Stimulated activated CD4-positive, alpha-beta T cell treated with anti-CD3 and anti-CD28 coated beads, Interleukin-1b, Interleukin-23, amount 100 ng/mL, for 48 hours (primary cell): ENCODE results near the gene SLITRK3.
A peak's percentile ranks its signal among the peaks of the same experiment; 100 is the strongest.

Experiments used
- DNase-seq: peaks from one replicate; pipeline ENCODE4 v3.0.0-alpha.2; 2020

The SLITRK3 gene, protein sequence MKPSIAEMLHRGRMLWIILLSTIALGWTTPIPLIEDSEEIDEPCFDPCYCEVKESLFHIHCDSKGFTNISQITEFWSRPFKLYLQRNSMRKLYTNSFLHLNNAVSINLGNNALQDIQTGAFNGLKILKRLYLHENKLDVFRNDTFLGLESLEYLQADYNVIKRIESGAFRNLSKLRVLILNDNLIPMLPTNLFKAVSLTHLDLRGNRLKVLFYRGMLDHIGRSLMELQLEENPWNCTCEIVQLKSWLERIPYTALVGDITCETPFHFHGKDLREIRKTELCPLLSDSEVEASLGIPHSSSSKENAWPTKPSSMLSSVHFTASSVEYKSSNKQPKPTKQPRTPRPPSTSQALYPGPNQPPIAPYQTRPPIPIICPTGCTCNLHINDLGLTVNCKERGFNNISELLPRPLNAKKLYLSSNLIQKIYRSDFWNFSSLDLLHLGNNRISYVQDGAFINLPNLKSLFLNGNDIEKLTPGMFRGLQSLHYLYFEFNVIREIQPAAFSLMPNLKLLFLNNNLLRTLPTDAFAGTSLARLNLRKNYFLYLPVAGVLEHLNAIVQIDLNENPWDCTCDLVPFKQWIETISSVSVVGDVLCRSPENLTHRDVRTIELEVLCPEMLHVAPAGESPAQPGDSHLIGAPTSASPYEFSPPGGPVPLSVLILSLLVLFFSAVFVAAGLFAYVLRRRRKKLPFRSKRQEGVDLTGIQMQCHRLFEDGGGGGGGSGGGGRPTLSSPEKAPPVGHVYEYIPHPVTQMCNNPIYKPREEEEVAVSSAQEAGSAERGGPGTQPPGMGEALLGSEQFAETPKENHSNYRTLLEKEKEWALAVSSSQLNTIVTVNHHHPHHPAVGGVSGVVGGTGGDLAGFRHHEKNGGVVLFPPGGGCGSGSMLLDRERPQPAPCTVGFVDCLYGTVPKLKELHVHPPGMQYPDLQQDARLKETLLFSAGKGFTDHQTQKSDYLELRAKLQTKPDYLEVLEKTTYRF

DNA sequence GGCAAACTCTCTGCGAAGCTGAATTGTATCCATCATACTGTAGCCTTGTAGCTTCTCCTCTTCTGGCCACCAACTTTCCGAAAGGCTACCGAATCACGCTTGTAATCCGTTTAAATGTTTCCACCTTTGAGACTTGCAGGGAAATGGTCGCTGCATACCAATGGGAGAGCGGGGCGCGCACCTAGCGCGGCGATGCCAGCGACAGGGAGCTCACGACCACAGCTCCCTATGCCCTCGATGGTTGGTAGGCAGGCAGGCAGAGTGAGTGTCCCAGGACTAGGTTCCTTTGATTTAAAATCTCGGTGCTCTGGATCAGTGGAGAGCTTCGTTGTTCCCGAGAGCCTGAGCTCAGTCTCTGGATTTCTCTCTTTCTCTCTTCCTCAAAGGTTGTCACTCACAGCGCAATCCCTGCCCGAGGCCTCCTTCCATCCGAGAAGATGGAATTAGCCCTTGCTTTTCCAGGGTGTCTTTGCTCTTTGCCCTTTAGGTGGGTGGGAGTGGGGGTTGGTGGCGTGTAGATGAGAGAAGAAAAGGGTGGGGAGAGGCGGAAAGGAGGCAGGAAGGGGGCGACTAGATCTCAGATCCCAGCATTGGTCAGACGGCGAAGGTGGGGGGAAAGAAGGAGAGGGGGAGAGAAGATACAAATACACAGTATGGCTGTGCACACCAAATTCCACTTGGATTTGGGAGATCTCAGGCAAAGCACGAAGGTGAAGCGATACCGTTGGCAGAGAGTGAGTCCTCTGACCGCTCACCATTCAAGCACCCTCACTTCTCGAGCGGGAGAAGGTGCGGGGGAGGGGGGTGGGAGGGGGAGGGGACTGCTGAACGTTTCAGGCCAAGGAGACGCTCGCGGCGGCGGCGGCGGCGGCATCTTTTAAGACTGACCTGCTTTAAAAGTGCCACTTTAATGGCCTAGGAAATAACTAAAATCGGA, at the start of gene SLITRK3:
Gene SLITRK3, minus strand, starts transcription at position 745 of the 937 bp plus-strand sequence. CDS start 5,554 bp downstream, outside the sequence.
- no peak for DNase-seq

DNA sequence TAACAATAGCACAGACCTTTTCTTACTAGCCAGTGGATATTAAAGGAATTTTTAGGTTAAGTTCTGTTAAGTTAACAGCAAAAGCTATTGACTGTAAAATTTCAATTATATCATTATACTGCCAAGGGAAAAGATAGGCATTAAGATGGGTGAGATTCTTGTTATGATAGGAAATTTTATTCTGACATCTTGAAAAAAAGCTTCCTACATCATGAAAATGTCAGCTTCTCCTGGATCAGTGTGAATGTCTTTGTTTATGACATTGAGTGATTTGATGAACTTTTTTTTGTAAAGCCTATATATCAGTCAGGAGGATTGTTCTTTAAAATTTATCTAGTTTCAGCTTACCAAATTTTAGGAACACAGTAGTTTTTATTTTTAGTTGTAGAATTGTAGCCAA, 47.4 kb upstream of the SLITRK3 start:
- DNase-seq: no peak

DNA sequence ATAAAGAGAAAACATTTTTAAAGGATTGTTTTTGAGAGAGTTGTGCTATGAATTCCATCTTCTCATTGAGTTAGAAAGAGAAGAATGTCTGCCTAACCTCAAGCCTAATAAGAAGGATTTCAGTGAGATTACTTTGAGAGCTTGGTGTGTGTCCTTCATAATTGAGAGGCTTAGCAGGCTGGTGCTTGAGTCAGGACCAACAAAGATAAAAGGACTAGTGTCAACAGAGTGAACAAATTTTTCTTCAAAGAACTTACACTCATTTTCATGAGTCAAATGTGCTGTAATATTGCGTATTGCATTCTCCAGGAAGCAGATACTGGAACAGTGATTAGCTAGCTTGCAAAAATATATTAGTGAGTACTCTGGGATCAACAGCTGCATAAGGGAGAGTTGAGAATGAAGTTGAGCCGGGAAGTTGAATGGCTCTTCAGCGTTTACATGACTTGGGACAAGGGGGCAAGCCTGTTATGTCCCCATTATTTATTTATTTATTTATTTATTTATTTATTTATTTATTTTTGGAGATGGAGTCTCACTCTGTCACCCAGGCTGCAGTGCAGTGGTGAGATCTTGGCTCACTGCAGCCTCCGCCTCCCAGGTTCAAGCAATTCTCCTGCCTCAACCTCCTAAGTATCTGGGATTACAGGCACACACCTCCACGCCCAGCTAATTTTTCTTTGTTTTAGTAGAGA, 37.5 kb upstream of the SLITRK3 start:
- no peak for DNase-seq

DNA sequence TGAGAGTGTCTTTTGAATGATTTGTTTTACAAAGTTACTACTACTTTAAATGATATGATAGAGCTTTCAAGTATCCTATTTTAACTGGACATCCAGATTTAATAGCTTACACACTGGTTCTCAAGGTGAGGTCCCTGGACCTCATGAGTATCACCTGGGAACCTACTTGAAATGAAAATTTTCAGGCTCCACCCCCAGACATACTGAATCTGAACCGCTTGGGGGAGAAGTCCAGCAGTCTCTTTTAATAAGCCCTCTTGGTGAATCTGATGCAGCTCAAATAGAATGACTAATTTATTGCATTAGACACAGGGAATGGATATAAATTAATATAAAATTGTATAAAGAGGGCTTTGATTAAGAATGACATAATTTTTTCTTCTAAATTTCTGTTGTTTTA, 29.4 kb upstream of the SLITRK3 start:
- no peak for DNase-seq

DNA sequence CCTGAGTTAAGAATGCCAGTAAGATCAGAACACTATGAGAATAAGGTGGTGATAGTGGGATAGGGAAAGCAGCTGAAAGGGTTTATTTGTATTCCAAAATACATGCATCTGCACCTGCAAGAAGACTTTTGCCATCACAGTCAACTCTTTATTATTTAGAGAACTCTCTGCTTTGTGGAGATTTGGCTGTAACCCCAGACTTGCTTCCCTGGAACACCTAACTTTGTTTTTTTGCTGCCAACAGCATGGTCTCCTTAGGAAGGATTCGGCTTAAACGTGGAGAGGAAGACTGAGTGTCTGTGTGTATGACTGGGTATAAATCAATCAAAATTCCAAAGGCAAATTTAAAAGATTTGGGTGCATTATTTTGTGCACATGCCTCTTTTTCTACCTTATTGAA, 21.6 kb upstream of the SLITRK3 start:
- no peak for DNase-seq

DNA sequence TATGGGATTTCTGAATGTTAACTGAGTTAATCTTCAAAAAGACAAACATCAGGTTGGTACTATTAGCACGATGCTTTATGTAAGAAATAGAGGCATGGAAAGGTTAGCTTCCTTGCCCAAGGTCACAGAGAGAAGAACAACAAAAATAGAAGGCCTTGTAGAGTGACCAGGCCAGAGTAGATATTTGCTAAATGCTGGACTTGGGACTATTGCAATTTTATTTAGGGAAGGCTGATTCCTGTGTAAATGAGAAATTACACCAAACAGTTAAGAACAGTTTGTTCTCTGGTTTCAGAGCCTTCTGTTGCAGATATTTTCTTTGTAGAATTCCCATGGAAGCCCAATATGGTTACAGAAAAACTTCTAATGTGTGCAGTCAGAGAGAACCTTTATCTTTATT, 16.4 kb upstream of the SLITRK3 start:
- no peak for DNase-seq

DNA sequence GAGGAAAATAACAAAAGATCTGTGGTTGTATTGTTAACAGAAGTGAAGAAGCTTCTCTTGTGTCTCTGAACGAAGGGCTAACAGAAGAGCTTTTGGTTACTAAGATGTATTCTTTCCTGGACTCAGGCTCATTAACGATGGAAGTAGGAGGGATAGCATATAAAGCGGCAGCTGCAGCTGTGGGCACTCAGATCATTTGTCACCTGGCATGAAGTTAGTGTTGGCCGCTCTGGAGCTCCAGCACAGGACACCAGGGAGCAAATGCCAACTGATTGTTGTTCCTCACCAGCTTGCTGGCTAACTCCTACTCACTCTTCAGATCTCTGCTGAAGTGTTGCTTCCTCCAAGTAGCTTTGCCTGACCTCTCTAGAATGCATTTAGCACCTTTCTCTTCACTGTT, 15.5 kb upstream of the SLITRK3 start:
- no peak for DNase-seq

DNA sequence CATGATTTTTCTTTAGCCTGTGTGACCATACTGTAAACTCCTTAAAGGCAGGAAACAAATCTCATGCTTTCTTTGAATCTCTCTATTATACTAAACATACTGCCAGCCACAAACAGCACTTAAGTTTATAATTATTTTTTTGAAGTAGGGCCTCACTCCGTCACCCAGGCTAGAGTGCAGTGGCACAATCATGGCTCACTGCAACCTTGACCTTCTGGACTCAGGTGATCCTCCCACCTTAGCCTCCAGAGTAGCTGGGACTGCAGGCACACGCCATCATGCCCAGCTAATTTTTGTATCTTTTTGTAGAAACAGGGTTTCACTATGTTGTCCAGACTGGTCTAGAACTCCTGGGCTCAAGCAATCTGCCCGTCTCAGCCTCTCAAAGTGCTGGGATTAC, 14.5 kb upstream of the SLITRK3 start:
- no peak for DNase-seq

DNA sequence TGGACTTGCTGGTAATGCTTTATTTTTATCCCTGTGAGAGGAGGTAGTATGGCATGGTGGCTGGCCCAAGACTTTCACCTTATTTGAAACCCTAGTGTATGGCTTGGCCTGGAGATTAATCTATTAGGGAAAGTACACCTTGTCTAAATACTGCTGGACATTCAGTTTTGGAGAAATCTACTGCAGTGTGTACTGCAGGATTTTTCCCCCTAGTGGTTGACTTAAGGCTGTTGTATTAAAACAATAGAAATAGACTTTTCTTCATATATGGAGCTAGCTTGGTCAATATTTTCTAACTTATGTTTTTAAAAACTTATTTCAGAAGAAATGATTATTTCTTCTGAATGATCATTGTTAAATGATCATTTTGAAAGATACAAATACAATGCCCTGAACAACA, 13.9 kb upstream of the SLITRK3 start:
- DNase-seq: no peak

DNA sequence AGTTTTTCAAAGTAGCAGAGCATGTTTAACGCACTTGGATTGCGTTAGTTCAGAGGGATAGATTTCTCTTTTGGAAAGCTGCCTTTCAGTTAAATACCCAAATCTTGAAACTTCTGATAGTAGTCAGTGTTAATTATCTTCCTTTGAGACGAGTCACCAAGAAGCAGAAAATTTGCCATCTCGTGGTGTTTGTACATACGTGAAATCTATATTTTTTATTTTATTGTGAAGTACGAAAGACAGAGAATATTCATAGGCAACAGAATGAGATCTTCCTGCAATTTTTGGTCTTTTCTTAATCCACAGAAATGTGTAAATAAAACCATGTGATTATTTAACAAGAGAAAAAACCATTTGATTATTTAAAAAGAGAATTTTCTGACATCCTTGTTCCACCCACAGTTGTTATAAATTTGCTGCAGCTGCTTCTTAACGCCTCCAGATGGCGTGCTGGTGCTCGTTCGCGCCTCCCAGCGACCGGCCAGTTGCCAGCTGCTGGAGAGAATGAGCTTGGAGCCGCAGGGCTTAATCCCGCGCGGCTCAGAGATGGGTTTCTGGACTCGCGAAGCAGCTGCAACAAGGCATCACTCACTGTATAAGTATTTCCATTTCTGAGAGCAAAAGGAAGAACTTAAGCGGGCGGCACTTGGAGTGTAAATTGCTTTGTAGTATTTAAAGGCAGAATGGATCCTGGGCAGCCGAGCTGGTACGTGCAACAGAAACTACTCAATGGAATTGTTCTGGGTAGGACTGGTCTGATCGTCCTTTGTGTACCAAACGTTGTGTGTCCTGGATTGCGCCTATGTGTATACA, 10.5 kb upstream of the SLITRK3 start:
- peak; percentile 32 for DNase-seq

DNA sequence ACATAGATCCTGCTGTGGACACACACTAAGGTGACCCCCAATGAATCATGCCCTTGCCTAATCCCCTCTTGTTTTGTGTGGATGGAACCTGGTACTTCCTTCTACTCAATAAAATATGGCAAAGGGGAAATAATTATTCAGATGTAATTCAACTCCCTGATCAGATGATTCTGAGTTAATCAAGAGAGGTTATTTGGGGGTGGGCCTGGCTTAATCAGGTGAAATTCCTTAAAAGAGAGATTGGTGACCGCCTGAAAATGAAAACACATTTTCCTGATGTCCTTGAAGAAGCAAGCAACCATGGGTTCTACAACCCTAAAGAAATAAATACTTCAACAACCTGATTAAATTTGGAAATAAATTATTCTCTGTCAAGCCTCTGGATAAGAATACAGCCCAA, 8.3 kb upstream of the SLITRK3 start:
- no peak for DNase-seq

DNA sequence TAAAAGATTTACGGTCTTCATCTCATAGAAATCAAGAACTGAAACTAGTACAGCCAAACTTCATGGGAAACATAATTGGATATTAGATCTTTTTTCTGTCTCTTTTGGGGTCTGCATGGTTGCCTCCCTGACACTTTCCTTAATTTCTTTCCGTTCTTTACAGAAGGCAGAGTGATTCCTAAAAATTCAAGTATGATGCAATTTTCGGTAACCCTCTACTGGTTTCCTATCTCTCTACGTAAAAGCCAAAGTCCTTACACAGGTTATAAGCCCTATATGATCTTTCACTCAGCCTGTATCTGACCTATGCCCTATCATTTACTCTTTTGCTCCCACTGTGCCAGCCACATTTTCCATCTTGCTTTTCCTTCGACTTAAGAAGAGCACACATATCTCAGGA, 6.8 kb upstream of the SLITRK3 start:
- no peak for DNase-seq

DNA sequence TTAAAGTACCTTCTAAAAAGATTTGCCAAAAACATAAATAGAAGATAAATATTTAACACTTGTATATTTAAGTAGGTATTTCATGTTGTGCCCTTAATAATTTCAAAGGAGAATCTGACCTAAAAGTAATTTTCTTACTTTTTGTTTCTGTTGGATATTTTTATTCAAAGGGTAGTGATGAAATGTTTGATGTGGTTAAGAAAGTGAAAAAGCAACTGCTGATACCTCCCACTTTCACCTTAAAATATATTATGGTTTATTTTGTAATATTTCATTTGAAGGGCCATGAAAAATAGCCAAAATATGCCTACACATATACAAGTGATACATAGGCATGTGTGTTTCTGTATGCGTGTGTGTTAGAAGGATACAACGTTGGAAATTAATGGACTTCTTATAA, 5.8 kb upstream of the SLITRK3 start:
- no peak for DNase-seq

DNA sequence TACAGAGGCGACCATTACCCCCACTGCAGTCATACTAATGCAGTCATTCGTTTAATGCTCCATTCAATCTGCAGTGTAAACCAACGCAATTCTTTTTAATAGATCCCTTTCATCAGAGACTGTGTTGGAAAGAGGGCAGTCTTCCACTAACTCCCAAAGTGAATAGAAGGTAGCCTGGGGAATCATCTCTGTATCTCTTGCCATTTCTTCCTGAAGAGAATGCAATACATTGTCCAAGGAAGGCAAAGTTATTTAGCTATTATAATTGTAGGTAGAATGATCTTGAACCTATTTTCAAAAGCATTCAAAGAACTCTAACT, 1.3 kb upstream of the SLITRK3 start:
- no peak for DNase-seq

DNA sequence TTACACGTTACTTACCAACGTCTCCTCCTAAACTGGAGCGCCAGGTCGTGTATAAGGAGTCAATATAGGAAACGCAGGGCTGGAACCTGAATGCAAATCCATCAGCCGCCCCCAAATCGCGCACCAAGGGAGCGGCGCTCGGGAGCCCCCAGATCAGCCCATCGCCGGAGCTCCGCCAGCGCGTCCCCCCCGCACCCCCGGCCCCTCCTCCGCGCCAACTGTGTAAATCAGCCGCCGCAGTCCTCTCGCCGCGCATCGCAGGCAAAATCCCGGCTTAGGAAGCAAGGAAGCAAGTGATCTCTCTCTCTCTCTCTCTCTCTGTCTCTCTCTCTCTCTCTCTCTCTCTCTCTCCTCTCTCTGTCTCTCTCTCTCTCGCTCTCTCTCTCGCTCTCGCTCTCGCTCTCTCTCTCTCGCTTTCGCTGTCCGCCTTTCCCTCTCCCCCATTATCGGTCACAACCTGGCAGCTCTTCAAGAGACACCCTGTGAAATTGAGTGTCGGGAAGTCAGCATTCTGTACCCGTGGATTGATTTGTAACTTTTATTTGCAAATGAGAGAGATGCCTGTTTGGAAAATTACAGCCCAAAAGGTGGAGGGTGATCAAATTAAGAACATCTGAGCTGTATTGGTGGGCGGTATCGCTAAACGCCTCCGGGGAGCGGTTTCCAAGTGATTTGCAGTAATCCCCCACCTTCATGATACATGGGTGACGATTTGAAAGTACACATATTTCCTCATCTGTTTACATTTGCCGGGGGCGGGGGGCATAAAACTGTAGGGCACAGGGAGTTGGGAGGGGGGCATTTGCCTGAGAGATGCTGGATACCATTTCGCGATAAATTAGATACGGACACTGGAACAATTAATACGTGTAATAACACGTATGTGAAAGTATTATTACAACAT, 645 bp upstream of the SLITRK3 start:
- DNase-seq: no peak

DNA sequence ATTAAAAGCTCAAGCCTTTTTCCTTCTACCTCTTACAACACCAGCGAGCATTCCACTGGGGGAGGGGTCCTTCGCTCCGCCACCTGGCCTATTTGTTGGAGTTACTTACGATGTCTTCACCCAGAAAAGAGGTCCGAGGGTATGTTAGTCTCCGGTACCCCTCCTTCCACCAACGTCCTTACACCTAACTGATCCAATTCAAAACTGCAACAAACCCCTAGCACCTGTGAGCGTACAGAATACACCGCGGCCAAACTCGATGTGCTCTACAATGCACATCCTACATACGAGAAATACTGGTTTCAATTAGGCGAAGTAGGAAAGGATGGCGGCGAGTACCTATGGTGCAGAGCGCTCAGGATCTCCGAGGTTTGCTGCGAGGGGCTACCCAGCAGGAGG, 944 bp downstream of the SLITRK3 start:
- no peak for DNase-seq

DNA sequence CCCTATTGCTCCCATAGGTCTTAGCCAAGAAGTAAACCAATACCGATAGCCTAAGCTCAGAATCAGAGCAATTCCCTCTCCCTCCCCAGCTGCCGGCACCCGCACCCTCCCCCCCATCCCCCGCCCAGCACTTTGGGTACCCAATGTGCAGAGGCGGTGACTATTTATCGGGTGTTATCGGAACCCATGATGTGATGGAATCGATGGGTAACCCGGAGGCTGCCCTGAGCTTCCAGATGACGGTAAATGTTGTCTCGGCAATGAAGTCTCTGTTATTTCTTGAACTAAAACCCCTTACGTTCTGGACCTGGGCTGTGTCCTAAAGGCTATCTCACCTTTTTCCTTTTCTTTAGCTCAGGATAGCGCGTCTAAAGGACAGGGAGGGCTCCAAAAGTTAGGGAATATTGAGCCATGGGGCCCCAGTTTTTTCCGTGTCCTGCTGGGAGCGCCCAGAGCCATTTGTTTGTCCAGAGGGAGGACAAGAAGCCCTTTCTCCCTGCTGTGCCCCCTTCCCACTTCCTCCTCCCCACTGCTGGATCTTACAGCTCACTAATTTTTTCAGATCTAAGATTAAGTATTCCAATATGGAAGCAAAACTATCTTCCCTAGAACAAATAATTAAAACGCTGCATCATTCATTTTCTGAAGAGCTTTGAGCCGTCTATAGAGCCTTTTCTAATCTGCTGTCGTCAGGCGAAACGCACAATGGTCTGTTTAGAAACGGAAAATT, 1.5 kb downstream of the SLITRK3 start:
- DNase-seq: no peak

DNA sequence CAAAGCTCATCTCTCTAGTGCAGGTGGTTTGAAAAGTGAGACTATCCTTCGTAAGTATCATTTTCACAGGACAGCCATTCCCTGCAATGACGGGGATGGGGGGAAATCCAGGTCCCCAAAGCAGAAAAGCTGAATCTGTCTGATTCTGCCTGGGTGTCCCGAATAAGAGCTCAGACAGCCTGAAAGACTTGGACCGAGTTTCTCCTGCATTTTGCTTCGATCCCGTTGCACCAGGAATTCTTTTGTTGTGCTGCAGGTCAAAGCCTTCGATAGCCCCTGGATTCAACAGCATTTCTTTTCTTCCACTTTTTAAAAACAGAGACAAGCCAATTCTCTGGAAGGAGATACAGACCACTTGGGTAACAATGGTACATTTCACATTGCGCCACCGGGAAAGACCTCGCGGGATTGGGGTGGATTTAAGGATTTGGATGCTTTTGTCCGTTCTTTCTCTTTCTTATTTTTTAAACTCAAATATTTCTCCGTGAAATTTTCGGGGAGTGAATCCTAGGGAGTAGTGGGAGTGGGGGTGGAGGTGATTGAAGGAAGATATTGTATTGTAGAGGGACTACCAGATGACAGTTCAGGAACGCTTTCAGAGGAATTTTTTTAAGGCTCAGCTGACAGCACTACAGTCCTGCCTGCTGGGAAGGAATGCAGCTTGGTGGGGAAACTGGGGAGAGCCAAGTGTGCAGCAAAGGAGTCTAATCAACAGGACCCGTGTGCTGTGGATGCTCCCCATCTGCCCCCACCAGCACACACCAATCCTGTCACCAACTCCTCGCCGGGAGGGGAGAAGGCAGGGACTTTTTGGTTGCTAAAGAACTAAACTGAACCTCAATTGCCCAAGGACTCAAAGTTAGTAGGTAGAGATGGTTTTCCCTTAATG, 2.6 kb downstream of the SLITRK3 start:
- no peak for DNase-seq
